GM19438 (cell line): ENCODE data around the gene EFHC2.

Source experiments
- ATAC-seq: cut with Tn5 transposase; IDR thresholded peaks from one replicate; pipeline ENCODE4 v1.9.1; 2021; ENCODE audit warnings: low read depth; ENCODE audit not compliant: unreplicated experiment

EFHC2 gene, protein sequence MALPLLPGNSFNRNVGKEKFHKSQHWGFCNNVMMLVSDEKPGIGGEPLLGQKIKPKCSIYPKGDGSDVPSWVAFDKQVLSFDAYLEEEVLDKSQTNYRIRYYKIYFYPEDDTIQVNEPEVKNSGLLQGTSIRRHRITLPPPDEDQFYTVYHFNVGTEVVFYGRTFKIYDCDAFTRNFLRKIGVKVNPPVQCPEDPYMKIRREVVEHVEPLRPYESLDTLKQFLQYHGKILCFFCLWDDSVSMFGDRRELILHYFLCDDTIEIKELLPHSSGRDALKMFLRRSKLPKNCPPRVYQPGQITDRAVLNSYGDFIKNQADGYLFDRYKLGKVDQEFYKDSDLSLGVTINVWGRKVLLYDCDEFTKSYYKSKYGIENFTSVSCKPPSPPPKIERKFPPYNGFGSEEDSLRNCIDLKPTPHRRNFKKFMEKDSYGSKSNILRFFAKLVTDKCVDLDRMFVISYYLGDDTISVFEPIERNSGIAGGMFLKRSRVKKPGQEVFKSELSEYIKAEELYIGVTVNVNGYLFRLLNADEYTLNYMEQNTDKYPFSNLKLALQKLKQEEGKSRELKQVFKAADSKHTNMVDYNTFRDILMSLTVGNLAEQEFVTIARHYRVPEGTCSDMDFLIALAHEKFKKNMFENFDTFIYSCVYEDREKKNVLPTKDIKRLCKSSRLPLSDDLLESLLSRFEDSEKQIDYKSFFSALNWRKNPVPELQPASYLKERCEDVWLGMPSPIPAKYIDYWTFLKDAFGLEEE

DNA sequence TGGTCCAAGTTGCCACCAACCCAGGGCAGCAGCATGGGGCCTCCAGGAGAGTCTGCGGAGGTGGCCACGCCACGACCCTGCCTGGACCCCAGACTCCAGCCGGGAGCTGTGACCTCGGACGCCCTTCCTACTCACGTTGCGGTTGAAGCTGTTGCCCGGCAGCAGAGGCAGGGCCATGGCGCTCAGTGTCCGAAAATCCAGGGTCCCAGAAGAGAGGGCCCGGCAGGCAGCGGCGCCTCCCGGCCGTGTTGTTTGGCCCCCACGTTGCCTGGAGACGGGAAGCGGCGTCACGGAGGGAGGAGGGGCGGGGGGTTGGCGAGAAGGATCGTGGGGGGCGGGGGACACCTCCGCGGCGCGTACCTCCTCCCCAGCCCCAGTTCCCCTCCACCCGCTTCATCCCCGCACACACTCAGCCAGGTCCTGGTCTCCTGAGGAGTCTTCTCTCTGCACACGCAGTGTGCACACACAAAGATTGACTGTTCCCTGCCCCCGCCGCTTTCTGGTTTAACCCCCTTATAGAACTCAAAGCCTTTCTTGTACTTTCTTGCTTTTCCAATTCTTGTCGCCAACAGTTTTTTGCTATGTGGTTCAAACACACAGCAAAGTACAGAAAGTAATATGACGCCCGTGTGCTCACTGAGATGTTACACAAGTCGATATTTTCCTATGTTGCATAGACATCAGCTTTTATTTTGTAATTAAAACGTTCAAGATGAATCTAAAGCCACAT is at the start of gene EFHC2:
TSS of gene EFHC2 (minus strand) at position 261 of the 730 bp plus-strand sequence. CDS start at position 177, 84 bp downstream.
- ATAC-seq: no peak

DNA sequence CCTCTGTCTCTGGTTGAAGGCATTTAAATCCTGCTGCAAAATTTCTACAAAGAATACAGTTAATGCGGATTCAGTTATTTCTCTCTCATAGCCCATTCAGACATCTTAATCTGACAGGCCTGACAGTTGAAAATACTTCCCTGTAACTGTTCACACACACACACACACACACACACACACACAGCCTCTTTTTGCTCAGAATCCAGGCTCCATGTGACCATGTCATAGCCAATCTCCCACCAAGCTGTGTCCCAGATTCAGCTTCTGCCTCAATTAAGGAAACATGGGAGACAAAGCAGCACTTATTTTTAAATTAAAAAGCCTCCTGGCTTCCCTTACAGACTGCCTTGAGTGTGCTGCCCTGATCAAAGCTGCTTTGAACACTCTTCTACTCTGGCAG is 49.3 kb upstream of the EFHC2 start:
- ATAC-seq: no peak

DNA sequence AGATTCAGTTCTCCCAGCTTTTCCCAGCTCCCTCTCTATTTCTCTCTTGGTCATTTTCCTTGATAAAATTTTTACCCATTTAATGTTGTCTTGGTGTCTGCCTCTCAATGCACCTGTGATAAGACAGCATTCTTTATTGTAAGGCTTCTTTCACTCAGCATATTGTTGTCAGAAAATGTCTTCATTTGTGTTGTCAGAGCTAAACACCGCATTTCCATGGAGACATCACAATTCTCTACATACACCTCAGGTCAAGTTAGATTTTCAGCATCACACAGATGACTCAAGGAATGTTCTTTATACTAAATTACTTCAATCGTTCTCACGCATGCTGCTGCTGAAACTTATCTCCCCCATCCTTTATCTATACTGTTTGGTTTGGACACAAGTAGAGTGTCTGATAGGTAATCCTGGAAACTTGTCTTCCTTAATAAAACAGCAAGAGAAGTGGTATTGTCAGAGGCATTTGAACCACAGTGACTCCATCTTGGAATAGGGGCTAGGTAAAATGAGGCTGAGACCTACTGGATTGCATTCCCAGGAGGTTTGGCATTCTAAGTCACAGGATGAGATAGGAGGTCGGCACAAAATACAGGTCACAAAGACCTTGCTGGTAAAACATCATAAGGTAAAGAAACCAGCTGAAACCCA is 41.3 kb upstream of the EFHC2 start:
- no peak for ATAC-seq

DNA sequence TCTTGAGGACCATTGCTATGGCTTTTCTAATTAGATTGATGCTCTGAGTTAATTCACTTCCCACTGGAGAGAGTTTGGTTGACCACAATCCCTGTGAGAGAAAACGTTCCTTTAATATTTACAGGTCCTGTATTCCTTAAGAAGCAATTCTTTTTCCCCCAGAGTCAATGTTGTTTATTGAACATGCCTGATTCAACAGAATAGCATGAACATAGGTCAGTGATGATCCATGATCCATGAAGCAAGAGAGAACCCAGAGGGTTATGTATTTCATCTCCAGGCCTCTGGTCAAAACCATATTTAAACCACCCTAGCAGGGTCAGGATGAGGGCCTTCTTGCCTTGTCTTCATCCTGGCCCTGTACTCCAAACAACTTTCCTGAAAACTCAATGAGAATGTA is 39.4 kb upstream of the EFHC2 start:
- ATAC-seq: no peak

DNA sequence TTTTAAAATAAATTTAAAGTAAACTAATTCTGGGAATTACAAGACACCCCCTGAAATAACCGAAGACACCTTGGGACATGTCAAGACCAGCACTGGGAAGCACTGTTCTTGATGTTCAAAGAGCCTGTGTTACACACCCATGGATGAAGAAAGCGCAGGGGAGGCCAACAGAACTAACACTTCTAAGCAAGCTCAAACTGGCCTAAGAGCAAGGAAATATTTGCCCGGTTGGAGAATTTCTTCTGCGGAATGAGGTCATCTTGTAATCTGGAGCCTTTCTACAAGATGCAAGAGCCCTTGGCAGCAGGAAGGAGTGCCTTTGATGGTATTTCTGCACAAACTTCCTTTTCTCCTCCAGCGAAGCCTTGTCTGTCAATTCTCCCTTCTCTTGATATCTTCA is 9.3 kb upstream of the EFHC2 start:
- ATAC-seq: no peak

DNA sequence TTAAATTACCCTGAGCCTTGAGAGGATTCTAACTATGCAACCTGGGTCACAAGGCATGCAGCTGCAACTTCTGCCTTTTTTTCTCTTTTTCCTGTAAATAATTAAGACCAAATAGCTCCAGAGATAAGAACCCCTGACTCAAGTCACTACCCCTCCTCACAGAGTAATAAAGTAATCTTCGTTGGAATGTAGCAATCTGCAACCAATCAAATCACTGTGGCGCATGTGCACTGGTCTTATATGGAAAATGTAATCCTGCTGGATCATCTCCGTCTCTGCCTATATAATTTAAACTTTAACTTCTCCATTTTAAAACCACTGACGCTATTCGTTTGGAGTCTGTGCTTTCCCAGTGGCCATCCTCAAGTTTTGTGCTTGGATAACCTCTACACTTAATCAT is 6.1 kb upstream of the EFHC2 start:
- no peak for ATAC-seq

DNA sequence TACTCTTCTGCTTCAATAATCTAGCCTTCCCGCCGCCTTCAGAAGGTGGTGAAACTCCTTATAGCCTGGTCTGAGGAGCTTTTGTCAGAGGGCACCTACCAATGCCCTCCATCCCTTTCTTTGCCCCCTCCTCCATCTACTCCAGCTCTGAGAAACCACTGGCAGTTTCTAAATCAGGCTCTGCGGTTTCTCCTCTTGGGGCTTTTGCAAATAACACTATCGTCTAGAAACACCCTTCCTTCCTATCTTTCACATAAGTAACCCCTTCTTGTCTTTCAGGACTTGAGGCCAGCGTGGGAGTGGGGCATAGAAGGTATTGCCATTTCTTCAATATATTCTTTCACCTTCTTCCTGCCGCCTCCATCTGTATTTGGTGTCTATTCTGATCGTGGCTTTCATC is 1.2 kb upstream of the EFHC2 start:
- no peak for ATAC-seq

DNA sequence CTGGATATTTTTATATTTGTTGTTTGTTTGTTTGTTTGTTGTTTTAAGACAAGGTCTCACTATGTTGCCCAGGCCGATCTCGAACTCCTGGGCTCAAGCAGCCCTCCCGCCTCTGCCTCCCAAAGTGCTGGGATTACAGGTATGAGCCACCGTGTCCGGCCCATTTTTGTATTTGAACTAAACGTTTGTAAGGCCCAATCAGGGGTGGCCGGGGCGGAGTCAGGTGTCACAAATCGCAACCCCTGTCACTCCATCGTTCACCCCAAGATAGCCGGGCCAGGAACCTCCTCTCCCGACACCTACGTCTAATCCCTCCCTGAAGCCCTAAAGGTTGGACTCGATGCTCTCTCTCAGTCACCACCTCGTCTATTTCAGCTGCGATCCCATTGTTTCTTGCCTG is 722 bp upstream of the EFHC2 start:
- ATAC-seq: no peak

DNA sequence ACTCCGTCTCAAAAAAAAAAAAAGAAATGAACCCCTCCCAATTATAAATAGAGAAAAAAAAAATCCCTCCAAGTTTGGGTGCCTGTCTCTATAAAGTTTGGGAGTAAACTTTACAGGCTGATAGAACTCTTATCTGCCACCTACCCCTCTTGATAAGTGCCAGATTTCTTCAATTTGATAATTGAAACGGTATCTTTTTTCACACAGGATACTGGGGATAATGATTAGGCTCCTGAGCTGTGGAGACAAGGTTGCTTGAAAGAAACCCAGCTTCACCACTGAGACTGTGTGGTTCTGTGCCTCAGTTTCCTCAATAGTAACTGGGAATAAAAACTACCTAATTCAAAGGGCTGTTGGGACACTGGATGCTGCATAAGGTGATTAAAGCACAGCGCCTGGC is 606 bp downstream of the EFHC2 start:
- no peak for ATAC-seq

DNA sequence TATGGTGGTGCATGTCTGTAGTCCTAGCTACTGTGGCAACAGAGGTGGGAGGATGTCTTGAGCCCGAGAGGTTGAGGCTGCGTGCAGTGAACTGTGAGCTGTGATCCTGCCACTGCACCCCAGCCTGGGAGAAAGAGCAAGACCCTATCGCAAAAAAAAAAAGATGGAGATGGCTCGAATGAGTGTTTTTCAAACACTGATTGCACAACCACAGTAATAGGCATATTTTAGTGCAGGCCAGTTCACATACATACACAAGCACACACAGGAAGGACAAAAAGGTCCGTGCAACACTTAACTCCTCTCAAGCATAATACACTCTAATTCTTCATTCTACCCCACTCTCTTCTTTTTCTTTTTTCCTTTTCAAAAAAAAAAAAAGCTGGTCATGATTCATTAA is 5.1 kb downstream of the EFHC2 start:
- ATAC-seq: no peak

DNA sequence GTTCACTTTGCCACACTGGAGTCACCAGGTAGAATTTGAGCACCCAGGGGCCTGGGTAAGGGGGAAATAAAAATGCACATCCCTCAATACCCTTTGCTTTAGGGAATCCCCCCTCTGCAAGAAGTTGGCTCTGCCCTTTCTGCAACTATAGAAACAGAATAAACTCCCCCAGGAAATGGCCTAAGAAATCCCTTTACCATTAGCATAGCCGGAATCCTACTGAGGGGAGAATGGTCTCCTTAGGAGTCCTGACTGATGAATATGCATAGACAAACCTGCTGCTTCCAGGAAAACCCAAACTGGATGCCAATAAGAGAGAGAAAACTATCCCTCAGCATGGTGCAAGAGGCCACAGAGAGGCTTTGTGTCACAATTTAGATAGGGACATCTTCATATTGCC is 11.0 kb downstream of the EFHC2 start:
- ATAC-seq: no peak

DNA sequence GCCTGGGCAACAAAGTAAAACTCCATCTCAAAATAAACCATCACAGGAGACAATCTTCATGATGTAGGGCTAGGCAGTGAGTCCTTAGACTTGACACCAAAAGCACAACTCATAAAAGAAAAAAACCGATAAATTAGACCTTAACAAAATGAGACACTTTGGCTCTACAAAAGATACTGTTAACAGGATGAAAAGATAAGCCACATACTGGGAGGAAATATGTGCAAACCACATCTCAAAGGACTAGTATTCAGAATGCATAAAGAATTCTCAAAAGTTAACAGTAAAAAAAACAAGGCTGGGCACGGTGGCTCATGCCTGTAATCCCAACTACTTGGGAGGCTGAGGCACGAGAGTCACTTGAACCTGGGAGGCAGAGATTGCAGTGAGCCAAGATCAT is 13.2 kb downstream of the EFHC2 start:
- ATAC-seq: no peak

DNA sequence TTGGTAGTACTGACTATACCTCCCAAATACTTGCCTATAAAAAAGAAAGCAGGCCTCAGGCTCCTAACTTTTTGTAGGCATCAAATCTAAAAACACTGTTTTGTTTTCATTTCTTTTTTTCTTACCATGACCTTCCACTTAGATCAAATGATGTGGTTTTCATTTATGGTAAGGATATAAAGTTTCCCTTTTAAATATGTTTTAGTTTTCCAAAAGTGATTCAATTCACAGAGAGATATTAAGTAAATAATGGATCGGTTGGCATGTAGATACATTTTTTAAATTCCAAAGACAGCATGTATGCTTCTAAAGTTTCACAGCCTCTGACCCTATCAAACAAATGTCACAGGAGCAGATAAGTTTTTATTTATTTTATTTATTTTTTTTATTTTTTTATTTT is 23.9 kb downstream of the EFHC2 start:
- ATAC-seq: no peak

DNA sequence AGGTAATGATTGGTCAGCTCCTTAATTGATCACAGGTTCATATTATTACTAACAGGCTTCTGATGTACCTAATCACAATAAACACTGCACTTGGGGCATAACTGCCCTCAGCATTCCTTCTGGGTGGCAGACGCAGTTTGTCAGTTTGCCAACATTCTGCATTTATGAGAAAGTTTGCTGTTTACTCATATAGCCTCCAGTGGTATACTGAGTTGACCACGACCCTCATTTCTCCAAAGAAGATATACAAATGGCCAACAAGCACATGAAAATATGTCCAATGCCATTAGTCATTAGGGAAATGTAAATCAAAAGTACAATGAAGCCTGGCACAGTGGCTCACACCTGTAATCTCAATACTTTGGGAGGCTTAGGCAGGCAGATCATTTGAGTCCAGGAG is 26.3 kb downstream of the EFHC2 start:
- no peak for ATAC-seq

DNA sequence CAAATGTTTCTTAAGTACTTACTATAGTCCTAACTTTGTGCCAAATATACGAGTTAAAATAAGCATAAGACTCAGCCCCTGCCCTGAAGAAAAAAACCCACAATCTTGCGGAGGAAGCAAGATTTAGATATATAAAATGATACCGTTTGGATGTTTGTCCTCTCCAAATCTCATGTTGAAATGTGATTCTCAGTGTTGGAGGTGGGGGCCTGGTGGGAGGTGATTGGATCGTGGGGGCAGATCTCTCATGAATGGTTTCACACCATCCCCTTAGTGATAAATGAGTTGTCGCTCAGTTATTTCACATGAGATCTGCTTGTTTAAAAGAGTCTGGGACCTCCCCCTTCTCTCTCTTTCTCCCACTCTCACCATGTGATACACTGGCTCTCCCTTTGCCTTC is 28.7 kb downstream of the EFHC2 start:
- no peak for ATAC-seq

DNA sequence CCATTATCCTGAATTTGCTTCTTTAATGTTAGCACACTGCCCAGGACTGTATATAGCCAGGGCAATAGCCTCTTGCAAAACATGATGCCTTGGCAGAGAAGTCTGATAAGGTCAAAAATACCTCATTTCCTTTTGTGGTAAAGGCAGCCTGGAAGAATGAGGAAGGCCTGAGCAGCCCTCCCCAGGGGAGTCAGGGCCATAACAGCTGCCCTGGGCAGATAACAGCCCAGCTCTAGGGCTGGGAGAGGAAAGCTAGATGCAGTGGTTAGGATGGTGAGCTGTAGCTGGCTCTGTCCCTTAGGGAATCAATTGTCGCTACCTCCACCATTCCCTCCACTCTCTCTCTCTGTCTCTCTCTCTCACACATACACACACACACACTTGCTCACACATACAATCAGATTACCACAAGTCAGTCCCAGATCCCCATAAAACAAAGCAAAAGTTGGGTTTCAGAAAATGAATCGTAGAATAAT is 29.2 kb downstream of the EFHC2 start:
- no peak for ATAC-seq

DNA sequence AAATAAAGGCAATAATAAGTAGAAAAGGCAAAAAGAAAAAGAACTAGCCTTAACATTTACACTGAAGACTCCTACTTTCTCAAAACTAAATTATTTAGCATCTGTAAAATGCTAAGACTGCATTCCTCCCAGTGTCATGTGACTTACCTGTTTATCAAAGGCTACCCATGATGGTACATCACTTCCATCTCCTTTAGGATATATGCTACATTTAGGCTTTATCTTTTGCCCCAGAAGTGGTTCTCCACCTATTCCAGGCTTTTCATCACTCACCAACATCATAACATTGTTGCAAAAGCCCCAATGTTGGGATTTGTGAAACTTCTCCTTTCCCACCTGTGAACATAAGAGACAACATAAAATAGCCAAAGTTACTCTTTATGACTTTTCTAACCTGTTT is 31.1 kb downstream of the EFHC2 start:
- no peak for ATAC-seq

DNA sequence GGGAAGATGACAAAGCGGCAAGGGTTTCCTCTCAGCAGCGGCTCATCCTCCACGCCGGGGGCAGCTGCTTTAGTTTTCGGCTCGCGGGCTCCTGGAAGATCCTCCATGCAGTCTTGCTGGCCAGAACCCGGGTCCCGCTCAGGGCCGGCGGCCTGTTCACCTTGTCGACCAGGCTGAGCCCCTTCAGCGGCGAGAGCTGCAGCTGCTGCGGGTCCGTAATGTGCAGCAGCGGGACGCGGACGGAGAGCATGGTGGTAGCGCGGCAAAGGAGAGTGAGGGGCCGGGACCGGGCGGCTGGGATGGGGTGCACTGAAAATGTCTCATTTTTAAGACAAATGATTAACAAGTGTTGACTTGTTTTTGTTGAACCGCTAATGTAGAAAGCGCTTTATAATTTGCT is 33.2 kb downstream of the EFHC2 start:
- no peak for ATAC-seq

DNA sequence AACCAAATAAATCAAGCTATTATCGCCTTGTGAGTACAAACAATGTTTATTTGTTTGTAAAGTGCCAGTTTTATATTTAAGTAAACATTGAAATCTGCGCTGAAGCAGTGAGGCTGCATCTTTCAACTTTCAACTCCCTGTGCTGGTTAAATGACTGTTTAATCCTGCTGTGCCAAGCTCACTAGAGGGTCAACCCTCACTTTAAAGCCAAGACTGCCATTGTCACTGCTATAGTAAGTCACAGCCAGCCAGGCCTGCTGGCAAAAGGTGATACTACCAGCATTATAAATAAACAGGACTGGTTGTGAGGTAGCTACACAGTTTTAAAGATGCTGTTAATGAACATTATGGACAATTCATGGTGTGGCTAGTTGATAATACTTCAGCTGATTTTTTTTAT is 34.6 kb downstream of the EFHC2 start:
- ATAC-seq: no peak

DNA sequence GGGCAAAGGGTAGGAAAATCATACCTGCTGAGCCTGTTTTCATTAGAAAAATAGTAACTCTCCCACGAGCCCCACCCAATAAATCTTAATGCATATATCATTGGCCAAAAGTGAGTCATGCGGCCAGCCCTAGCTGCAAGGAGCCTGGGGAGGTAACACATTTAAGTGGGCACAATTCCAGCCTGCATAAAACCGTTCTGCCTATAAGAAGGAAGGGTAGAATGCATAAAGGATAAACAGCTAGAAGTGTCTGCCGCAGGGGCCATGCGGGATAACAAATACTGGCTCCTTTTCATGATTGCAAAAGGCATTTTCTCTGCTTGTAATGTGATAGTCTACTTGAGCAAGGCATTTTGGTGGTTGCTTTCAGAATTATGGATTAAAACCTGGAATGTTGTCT is 37.1 kb downstream of the EFHC2 start:
- ATAC-seq: no peak

DNA sequence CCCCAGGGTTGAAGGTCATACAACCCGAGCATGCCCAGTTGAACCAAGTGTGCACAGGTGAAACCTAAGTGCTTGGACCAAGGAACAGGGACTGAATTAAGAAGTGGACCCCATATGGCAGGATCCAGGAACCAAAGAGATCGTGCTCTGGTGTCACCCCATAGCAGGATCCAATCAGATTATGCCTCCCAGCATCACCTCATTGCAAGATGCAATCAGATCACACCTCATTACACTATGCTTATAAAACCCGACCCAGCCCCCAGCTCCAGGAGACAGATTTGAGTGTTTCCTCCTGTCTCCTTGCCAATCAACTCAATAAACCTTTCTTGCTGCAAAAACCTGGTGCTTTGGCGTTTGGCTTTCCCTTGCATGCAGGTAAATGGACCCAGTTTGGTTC is 37.6 kb downstream of the EFHC2 start:
- ATAC-seq: no peak
